Hematopoietic multipotent progenitor cell treated with erythropoietin and hydrocortisone succinate and interleukin-3 and kit ligand, for 4 days (in vitro differentiated cells): ENCODE measurements around the gene AWAT2.
"Not testable (repeated sequence)": the region's sequence is repeated elsewhere in the genome, so short reads cannot be mapped to it uniquely, and the experiment has no call there.

Experiments used
- DNase-seq: peaks from one replicate; pipeline ENCODE4 v3.0.0-alpha.2; 2015

The AWAT2 gene

GRCh38 chrX:70041993-70042392, 7.7 kb downstream of the AWAT2 start:
- no peak for DNase-seq

DNA sequence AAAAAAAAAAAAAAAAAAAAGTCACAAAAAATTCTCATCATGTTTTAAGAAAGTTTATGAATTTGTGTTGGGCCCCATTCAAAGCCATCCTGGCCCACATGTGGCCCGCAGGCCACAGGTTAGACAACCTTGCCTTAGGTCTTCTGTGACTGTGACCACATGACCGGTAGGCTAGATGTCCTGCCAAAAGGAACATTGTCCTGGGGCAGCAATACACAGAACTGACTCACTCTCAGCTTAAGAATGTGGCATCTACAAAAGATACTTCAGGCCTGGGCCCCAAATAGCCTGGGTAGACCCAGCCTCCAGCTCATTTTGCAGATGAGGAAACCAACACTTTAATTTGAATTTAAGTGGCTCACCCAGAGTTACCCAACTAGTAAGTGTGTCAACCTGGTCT, 10.0 kb downstream of the AWAT2 start:
- DNase-seq, result no peak

DNA sequence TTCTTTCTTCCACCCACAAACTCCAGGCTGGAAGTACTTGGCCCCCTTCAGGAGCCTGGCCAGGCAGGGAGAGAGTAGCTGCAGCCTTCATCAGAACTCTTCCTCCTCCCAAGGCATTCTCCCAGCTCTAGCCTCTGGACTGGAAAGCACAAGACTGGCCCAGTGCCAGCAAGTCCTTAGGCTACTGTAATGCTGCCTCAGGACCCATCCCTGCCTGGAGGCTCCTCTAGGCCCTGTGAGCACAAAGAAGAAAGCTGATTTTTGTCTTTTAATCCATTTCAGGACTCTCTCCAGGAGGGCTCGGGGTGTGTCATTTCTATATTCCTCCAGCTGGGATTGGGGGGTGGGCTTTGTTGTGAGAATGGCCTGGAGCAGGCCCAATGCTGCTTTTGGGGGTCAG, 10.8 kb downstream of the AWAT2 start:
- DNase-seq, result no peak

DNA sequence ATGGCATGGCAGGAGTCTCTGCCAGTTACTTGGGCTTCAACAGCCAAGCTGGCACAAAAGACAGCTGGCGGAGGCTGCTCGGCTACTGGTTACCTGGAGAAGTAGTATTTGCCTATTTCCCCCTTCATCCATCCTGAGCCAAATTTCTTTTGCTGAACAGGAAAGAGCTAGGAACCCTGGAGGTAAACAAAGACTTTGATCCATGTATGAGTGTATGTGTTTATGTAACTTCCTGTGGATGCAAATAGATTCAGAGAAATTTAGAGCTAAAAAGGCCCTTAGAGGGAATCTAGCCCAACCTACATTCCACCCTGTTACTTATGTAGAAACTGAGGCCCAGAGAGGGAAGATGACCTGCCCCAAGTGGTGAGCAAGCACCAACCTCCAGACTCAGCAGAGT, 11.2 kb downstream of the AWAT2 start:
- no peak for DNase-seq

DNA sequence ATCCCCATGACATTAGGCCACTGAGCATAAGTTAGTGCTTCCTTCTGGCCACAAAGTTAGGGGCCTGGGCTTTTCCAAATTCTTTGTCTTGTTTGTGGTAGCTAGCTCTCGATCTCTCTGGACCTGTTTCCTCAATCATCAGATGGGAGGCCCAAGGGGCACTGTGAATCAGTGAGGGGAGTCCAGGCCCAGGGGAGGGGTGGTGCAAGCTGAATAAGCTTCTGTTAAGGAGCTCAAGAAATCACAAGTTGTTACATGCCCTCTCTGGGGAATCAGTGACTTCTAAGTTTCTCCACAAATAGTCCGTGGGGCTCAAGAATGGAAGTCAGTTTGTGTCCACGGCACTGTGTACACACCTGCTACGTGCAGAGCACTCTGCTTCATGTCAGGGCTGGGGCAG, 15.1 kb downstream of the AWAT2 start:
- no peak for DNase-seq

GRCh38 chrX:70033348-70034051, 16.2 kb downstream of the AWAT2 start:
- peak; percentile 62 for DNase-seq

DNA sequence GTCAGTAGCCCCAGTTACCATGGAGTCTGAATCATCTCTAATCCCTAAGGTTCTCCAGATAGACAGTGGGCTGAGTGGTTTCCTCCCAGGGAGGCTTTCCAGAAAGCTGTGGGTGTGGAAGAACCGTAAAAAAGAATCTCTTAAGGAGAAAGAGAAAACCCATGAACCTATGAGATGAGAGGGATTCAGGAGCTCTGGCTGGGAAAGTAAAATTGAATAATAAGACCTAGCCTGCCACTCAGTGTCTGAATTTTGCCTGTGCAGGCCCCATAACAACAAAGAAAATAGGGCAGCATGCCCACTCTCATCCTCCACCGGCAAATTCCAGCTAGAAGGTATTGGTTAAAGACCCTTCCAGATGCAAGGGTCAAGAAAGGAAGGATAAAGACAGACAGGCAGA, 16.9 kb downstream of the AWAT2 start:
- no peak for DNase-seq

- peak; percentile 71 for DNase-seq
These were observed 19.4 kb downstream of the AWAT2 start for GRCh38 chrX:70030301-70030767.

DNA sequence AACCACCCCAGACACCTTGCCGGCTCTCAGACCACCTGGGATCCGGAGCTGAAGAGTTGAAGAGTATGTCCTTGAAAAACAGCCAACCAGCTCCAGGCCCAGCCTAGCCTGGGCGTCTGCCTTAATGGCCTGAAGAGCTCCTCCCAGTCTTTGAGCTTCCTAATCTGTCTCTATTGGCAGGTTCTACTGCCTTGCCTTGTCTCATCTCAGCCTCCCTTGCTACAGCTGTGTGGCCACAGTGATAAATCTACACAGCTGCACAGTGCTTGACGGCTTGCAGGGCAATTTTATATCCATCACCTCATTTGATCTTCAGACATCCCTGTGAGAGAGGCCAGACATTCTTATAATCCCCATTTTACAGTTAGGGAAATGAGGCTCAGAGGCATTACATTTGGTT, 19.9 kb downstream of the AWAT2 start:
- peak; percentile 1 for DNase-seq

- no peak for DNase-seq
These were observed 22.9 kb downstream of the AWAT2 start for GRCh38 chrX:70026851-70027200.

GRCh38 chrX:70026112-70026850, 23.5 kb downstream of the AWAT2 start:
- DNase-seq, result no peak

- DNase-seq, result peak; percentile 2
These were observed 24.3 kb downstream of the AWAT2 start for GRCh38 chrX:70025464-70025863.

GRCh38 chrX:70022616-70023015, 27.1 kb downstream of the AWAT2 start:
- DNase-seq, result no peak

DNA sequence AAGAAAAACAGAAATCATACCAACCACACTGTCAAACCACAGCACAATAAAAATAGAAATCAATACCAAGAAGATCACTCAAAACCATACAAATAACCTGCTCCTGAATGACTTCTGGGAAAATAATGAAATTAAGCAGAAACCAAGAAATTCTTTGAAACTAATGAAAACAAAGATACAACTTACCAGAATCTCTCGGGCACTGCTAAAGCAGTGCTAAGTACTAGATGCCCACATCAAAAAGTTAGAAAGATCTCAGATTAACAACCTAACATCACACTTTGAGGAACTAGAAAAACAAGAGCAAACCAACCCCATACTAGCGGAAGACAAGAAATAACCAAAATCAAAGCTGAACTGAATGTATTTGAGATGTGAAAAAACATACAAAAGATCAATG, 33.2 kb downstream of the AWAT2 start:
- DNase-seq, result no peak

DNA sequence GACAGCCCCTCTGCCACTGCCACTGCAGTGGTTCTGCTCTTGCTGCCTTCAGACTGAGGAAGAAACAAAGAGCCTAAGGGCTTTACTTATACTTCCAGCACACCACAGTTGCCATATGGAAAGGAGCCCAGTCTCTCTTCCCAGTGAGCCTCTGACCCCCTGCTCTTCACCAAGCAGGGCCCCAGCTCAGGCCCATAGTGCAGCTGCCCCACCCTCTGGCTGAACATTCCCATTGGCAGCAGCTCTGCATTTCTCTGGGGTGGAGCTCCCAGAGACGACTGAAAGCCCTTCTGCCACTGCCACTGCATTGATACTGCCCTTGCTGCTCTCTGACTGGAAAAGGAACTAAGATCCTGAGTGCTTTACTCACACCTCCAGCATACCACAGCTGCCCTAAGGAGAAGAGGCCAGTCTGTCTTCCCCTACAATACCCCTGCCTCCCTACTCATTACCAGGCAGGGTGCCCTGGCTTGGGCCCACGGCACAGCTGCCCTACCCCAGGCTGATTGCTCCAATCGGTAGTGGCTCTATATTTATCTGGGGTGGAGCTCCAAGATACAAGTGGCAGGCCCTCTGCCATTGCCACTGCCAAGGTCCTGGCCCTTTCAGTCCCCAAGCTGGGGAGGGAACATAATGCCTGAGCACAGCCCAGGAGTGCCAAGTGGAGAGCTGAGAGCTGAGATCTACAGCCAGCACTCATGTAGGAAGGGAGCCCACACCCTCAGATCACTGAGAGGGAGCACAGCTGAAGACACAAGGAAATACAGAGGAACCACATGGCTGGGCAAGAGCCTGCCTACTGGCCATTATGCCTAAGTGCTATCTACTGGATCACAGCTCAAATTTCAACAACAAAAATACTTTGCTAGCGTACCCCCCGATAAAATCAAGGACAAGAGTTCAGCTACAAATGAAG, 36.0 kb downstream of the AWAT2 start:
- DNase-seq, result no peak

DNA sequence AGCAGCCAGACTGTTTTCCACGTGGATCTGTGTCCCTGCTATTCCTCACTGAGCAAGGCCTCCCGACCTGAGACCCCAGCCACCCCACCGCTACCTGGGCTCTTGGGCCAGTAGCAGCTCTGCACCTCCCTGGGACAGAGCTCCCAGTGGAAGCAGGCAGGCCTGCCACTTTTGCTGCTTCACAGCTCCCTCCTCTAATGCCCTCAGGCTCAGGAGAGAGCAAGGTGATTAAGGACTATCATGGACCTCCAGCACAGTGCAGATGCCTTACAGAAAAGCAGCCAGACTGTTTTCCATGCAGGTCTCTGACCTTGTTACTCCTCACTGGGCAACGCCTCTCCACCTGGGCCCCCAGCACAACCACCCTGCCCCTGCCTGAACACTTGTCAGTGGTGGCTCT, 37.0 kb downstream of the AWAT2 start:
- DNase-seq, result no peak

GRCh38 chrX:70009970-70010369, 39.8 kb downstream of the AWAT2 start:
- DNase-seq, result no peak

DNA sequence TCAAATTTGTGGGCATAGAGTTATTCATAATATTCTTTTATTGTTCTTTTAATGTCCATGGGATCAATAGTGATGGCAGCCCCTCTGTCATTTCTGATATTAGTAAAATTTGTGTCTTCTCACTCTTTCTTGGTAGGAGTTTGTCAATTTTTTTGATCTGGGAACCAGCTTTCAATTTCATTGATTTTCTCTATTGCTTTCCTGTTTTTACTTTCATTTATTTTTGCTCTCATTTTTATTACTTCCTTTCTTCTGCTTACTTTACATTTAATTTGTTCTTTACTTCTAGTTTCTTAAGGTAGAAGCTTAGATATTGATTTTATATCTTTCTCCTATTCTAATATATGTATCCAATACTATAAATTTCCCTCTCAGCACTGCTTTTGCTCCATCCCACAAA, 40.7 kb downstream of the AWAT2 start:
- DNase-seq, result no peak

GRCh38 chrX:70007946-70008345, 41.8 kb downstream of the AWAT2 start:
- DNase-seq, result no peak

DNA sequence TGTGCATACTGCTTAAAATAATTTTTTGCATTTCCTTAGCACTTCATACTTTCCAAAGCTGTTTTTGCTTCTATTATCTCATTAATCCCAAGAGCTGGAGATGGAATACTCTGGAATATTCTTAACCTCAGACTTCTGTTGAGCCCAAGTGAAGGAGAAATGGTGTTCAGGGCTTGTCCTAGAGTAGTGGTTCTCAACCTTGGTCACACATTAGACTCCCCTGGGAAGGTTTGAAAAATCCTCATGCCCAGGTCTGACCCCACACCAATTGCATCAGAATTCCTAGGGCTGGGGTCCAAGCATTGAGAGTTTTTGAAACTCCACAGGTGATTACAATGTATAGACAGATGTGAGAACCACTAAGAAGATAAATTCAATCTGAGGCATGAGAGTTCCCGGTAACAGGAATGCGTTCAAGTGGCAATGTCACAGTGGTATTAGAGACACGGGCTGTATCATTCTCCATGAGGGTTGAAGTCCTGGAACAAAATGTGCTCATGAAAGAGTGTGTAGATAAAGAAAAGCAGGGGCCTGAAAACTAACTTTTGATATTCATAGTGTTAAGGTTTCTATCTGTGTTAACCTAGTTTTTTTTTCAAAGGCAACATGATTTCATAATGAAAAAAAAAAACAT, 47.9 kb downstream of the AWAT2 start:
- no peak for DNase-seq

- DNase-seq, result no peak
These were observed 48.5 kb downstream of the AWAT2 start for GRCh38 chrX:70001269-70001668.

GRCh38 chrX:69998299-69998698, 51.4 kb downstream of the AWAT2 start:
- not testable (repeated sequence) for DNase-seq

GRCh38 chrX:69996113-69996468, 53.6 kb downstream of the AWAT2 start:
- no peak for DNase-seq
